ENCODE measurements around the gene GXYLT2. TPM values are rescaled to one million over a fixed set of nuclear protein-coding genes. Genes with fewer than 3 reads are reported as not detected.

Gene GXYLT2
- total RNA-seq, 4 donors from 2014 or later = 12.8 to 51.2 (median 13.8) TPM

- no peak for TF ChIP-seq CTCF (IDR thresholded peaks at IDR 0.05)
- ATAC-seq (ENCODE audit: low FRiP score) (no peak), DNase-seq (ENCODE audit: low spot score) (no peak)
Observed at GRCh38 chr3:72950372-72950771, 62.5 kb downstream of the GXYLT2 start.

DNA sequence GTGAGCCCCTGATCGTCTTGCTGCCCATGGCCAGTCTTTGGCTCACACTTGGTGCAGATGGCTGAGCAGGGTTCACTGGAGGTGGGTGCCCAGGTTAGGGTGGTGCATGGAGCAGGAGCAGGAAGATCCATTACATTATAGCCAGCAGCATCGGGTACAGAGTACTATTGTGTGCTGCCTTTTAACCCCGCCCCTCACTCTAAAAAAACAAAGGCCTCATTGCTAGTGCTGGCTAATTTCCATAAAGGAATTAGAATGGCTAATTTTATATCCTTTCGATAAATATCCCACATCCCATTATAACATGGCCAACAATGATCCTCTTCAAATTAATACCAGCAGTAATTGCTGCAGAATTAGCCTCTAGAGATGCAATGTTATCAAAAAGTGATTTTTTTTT is 63.0 kb downstream of the GXYLT2 start:
- no peak for TF ChIP-seq CTCF (IDR thresholded peaks at IDR 0.05)
- ATAC-seq (ENCODE audit: low FRiP score) (no peak), DNase-seq (ENCODE audit: low spot score) (no peak)

- ATAC-seq (ENCODE audit: low FRiP score) = no peak
- no peak for TF ChIP-seq CTCF (IDR thresholded peaks at IDR 0.05)
Observed at GRCh38 chr3:72951259-72951722, 63.4 kb downstream of the GXYLT2 start.

DNA sequence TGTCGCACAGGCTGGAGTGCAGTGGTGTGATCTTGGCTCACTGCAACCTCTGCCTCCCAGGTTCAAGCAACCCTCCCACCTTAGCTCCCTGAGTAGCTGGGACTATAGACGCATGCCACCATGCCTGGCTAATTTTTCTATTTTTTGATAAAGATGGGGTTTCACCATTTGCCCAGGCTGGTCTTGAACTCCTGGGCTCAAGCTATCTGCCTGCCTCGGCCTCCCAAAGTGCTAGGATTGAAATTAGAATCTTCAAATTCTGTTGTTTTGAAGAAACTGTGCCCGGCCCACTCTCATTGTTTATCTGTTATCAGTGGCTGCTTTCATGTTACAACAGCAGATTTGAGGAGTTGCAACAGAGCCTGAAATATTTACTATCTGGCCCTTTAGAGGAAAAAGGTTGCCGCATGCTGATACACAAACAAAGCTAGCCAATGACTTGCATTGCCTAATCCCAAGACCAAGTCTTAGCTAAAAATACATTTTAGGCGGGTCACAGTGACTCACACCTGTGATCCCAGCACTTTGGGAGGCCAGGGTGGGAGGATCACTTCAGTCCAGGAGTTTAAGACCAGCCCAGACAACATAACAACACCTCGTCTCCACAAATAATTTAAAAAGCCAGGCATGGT is 65.6 kb downstream of the GXYLT2 start:
- DNase-seq (ENCODE audit: low spot score) (no peak), ATAC-seq (ENCODE audit: low FRiP score) (peak; percentile 81)
- TF ChIP-seq CTCF (IDR thresholded peaks at IDR 0.05) = no peak

More at GRCh38 chr3:72951259-72951722, 63.4 kb downstream of the GXYLT2 start:
- DNase-seq (ENCODE audit: low spot score) = no peak

GRCh38 chr3:72957297-72957696 is 69.5 kb downstream of the GXYLT2 start:
- DNase-seq (ENCODE audit: low spot score) (no peak), ATAC-seq (ENCODE audit: low FRiP score) (peak; percentile 55)
- no peak for TF ChIP-seq CTCF (IDR thresholded peaks at IDR 0.05)

DNA sequence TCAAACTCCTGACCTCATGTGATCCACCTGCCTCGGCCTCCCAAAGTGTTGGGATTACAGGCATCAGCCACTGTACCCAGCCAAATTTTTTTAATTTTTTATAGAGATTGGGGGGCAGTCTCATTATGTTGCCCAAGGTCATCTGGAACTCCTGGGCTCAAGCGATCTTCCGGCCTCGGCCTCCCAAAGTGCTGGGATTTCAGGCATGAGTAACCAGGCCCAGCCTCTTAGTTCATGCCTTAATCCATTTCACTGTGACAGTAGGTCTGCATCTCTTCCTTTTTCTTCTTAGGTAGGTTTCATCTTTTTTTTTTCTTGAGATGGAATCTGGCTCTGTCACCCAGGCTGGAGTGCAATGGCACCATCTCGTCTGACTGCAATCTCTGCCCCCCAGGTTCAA is 71.5 kb downstream of the GXYLT2 start:
- ATAC-seq (ENCODE audit: low FRiP score) = no peak
- no peak for DNase-seq (ENCODE audit: low spot score)
- no peak for TF ChIP-seq CTCF (IDR thresholded peaks at IDR 0.05)

DNA sequence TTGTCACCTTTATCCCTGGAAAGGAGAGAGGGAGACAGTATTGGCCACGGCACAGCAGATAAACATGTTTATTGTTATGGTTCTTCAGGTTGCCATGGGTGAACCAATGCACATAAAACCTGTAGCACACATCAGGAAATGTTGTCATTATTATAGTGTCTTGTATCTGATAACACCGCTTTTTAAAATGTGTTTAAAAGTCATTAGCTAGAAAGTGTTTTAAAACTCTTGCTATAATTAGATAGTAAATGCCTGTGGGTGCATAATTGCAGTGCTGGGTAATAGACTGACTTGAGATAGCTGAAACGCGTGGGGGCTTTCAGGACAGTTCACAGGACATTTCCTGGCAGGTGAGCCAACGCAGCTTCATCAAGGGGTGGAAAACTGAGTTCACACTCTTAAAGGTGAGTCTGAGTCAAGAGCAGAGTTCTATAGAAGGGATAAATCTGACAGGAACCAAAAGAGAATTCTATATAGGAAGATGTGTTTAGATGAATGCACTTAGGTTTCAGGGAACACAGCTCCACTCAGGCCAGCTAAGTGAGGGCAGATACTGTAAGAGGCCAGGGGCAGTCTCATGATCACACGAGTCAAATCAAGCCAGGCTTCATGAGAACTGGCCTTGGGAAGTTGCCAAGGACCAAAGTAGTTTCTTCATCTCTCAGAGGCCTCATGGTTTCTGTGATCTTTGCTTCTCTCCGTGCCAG is 73.1 kb downstream of the GXYLT2 start:
- DNase-seq (ENCODE audit: low spot score) (peak; percentile 28), ATAC-seq (ENCODE audit: low FRiP score) (peak; percentile 58)
- no peak for TF ChIP-seq CTCF (IDR thresholded peaks at IDR 0.05)
